HEK293 (cell line): ENCODE data around the gene CPLANE1.

ENCODE experiments used
- BCL11A ChIP-seq: fragments of 450-650 bp; formaldehyde crosslinking; IDR thresholded peaks from 2 replicates; pipeline ENCODE4 v1.5.1; 2016; ENCODE audit warnings: low read depth, missing biosample characterization, missing genetic modification characterization
- IKZF3 ChIP-seq: fragments of 450-650 bp; IDR thresholded peaks from 2 replicates; pipeline ENCODE4 v1.5.0; 2018; ENCODE audit warnings: missing biosample characterization, mild to moderate bottlenecking, missing genetic modification characterization, moderate library complexity
- ZBTB48 ChIP-seq: fragments of 450-650 bp; formaldehyde crosslinking; IDR thresholded peaks from 2 replicates; pipeline ENCODE4 v1.5.1; 2016; ENCODE audit warnings: missing biosample characterization, missing genetic modification characterization
- ZFP37 ChIP-seq: fragments of 450-650 bp; formaldehyde crosslinking; IDR thresholded peaks from 2 replicates; pipeline ENCODE4 v1.5.1; 2016; ENCODE audit warnings: missing biosample characterization, missing genetic modification characterization
- ZNF138 ChIP-seq: fragments of 450-650 bp; formaldehyde crosslinking; IDR thresholded peaks from 2 replicates; pipeline ENCODE4 v1.5.1; 2016; ENCODE audit warnings: missing biosample characterization, missing genetic modification characterization, borderline replicate concordance
- ZNF341 ChIP-seq: fragments of 450-650 bp; formaldehyde crosslinking; IDR thresholded peaks from 2 replicates; pipeline ENCODE4; 2016; ENCODE audit warnings: low read depth, missing biosample characterization, missing genetic modification characterization
- ZNF354C ChIP-seq: fragments of 450-650 bp; formaldehyde crosslinking; IDR thresholded peaks from 2 replicates; pipeline ENCODE4 v1.5.1; 2016; ENCODE audit warnings: missing biosample characterization, missing genetic modification characterization, low read depth, borderline replicate concordance
- ZNF423 ChIP-seq: fragments of 450-650 bp; formaldehyde crosslinking; IDR thresholded peaks from 2 replicates; pipeline ENCODE4 v1.5.1; 2016; ENCODE audit warnings: missing biosample characterization, missing genetic modification characterization
- ZNF530 ChIP-seq: fragments of 450-650 bp; formaldehyde crosslinking; IDR thresholded peaks from 2 replicates; pipeline ENCODE4 v1.5.1; 2016; ENCODE audit warnings: low read depth, missing biosample characterization, missing genetic modification characterization
- ZNF600 ChIP-seq: fragments of 450-650 bp; formaldehyde crosslinking; IDR thresholded peaks from 2 replicates; pipeline ENCODE4 v1.5.1; 2016; ENCODE audit warnings: missing biosample characterization, missing genetic modification characterization
- ZXDB ChIP-seq: fragments of 450-650 bp; formaldehyde crosslinking; IDR thresholded peaks from 2 replicates; pipeline ENCODE4 v1.5.1; 2016; ENCODE audit warnings: missing biosample characterization, missing genetic modification characterization
- TF ChIP-seq, protein P1 (sequence below): fragments of 450-650 bp; formaldehyde crosslinking; IDR thresholded peaks from 2 replicates; pipeline ENCODE4 v1.5.1; 2016; ENCODE audit warnings: missing biosample characterization, missing genetic modification characterization

GRCh38 chr5:37182667-37183066, 66.5 kb downstream of the CPLANE1 start:
- TF ChIP-seq, protein P1, sequence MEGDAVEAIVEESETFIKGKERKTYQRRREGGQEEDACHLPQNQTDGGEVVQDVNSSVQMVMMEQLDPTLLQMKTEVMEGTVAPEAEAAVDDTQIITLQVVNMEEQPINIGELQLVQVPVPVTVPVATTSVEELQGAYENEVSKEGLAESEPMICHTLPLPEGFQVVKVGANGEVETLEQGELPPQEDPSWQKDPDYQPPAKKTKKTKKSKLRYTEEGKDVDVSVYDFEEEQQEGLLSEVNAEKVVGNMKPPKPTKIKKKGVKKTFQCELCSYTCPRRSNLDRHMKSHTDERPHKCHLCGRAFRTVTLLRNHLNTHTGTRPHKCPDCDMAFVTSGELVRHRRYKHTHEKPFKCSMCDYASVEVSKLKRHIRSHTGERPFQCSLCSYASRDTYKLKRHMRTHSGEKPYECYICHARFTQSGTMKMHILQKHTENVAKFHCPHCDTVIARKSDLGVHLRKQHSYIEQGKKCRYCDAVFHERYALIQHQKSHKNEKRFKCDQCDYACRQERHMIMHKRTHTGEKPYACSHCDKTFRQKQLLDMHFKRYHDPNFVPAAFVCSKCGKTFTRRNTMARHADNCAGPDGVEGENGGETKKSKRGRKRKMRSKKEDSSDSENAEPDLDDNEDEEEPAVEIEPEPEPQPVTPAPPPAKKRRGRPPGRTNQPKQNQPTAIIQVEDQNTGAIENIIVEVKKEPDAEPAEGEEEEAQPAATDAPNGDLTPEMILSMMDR (tag by site-specific recombination): no peak
- TF ChIP-seq ZNF423 (tag by site-specific recombination): no peak
- no peak for TF ChIP-seq ZNF600 (tag by site-specific recombination)
- TF ChIP-seq ZNF530: no peak
- TF ChIP-seq ZNF354C: no peak
- no peak for TF ChIP-seq ZFP37 (tag by site-specific recombination)
- TF ChIP-seq ZXDB (tag by site-specific recombination): no peak
- TF ChIP-seq ZNF341 (tag by site-specific recombination): no peak
- no peak for TF ChIP-seq ZNF138 (tag by site-specific recombination)
- no peak for TF ChIP-seq IKZF3
- no peak for TF ChIP-seq ZBTB48 (tag by site-specific recombination)
- TF ChIP-seq BCL11A (tag by site-specific recombination): no peak
